ENCODE results near the gene RUSF1.

The RUSF1 gene

GRCh38 chr16:31477220-31478216 is 30.7 kb downstream of the RUSF1 start:
- no peak for DNase-seq (ENCODE audit: extremely low spot score)
- TF ChIP-seq SUZ12 (IDR thresholded peaks at IDR 0.05): no peak
- no peak for TF ChIP-seq LEF1 (IDR thresholded peaks at IDR 0.05; ENCODE audit: borderline replicate concordance)
- POLR2A ChIA-PET: no interaction called here
- CTCF ChIA-PET: no interaction called here

DNA sequence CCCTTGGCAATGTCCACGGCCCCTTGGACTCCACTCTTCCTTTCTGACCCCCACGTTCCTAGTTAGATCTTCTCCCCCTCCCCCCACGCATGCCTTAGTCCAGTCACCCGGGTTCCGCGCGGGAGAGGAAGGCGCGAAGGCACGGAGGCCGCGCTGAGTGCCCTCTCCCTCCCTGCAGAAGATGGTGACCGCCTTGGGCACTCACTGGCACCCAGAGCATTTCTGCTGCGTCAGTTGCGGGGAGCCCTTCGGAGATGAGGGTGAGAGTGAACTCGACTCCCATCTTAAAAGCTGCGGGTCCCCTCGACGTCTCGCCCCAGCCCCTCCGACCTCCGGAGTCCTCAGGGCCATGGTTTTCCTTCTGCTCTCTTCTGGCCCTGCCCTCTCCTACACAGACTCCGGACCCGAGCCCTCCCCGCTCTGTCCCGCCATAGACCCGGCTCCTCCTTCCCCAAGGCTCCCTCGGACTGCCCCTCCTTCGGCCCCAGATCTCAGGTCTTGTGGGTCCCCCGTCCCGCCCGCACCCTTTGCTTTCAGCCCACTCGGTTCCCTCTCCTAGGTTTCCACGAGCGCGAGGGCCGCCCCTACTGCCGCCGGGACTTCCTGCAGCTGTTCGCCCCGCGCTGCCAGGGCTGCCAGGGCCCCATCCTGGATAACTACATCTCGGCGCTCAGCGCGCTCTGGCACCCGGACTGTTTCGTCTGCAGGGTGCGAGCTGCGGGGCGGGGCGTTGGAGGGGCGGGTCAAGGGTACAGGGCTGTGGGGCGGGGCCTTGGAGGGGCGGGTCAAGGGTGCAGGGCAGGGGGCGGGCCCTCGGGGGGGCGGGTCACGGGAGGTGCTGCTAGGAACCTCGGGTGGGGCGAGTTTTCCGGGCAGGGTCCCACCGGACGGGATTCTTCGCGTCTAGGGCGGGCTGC is 31.6 kb downstream of the RUSF1 start:
- TF ChIP-seq HDGF (IDR thresholded peaks at IDR 0.05; ENCODE audit: borderline replicate concordance) (no peak), FOXM1 (IDR thresholded peaks at IDR 0.05; ENCODE audit: borderline replicate concordance) (no peak), L3MBTL2 (conservative IDR thresholded peaks at IDR 0.05) (no peak), PKNOX1 (IDR thresholded peaks at IDR 0.05) (no peak), ARNT (IDR thresholded peaks at IDR 0.05) (no peak), LEF1 (IDR thresholded peaks at IDR 0.05; ENCODE audit: borderline replicate concordance) (no peak), BHLHE40 (IDR thresholded peaks at IDR 0.05; ENCODE audit: borderline replicate concordance) (no peak), TARDBP (IDR thresholded peaks at IDR 0.05) (no peak), FOXA1 (IDR thresholded peaks at IDR 0.05) (no peak), SUZ12 (IDR thresholded peaks at IDR 0.05) (no peak), FOXK2 (IDR thresholded peaks at IDR 0.05) (no peak), CTBP1 (IDR thresholded peaks at IDR 0.05; ENCODE audit: borderline replicate concordance) (no peak), NFRKB (IDR thresholded peaks at IDR 0.05) (no peak), SP1 (IDR thresholded peaks at IDR 0.05) (no peak), ELF4 (IDR thresholded peaks at IDR 0.05) (no peak), ZNF384 (IDR thresholded peaks at IDR 0.05) (no peak)
- CTCF ChIA-PET: no interaction called here
- DNase-seq (ENCODE audit: extremely low spot score): no peak
- POLR2A ChIA-PET: no interaction called here

DNA sequence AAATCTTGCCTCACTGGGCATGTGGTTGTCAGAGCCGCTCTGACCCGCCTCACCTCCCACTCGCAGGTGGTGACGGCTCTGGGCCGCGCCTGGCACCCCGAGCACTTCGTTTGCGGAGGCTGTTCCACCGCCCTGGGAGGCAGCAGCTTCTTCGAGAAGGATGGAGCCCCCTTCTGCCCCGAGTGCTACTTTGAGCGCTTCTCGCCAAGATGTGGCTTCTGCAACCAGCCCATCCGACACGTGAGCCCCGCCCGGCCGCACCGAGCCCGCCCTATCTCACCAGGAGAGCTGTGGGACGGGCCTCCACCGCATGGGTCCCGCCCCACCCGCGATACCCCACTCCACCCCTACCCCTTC is 32.3 kb downstream of the RUSF1 start:
- CTCF ChIA-PET: no interaction called here
- TF ChIP-seq FOXM1 (IDR thresholded peaks at IDR 0.05; ENCODE audit: borderline replicate concordance) (no peak), FOXA1 (IDR thresholded peaks at IDR 0.05) (no peak), ZNF384 (IDR thresholded peaks at IDR 0.05) (no peak), CTBP1 (IDR thresholded peaks at IDR 0.05; ENCODE audit: borderline replicate concordance) (no peak), ELF4 (IDR thresholded peaks at IDR 0.05) (no peak), ARNT (IDR thresholded peaks at IDR 0.05) (no peak), L3MBTL2 (conservative IDR thresholded peaks at IDR 0.05) (no peak), BHLHE40 (IDR thresholded peaks at IDR 0.05; ENCODE audit: borderline replicate concordance) (no peak), LEF1 (IDR thresholded peaks at IDR 0.05; ENCODE audit: borderline replicate concordance) (no peak), SP1 (IDR thresholded peaks at IDR 0.05) (no peak)
- POLR2A ChIA-PET: no interaction called here
- DNase-seq (ENCODE audit: extremely low spot score): no peak

DNA sequence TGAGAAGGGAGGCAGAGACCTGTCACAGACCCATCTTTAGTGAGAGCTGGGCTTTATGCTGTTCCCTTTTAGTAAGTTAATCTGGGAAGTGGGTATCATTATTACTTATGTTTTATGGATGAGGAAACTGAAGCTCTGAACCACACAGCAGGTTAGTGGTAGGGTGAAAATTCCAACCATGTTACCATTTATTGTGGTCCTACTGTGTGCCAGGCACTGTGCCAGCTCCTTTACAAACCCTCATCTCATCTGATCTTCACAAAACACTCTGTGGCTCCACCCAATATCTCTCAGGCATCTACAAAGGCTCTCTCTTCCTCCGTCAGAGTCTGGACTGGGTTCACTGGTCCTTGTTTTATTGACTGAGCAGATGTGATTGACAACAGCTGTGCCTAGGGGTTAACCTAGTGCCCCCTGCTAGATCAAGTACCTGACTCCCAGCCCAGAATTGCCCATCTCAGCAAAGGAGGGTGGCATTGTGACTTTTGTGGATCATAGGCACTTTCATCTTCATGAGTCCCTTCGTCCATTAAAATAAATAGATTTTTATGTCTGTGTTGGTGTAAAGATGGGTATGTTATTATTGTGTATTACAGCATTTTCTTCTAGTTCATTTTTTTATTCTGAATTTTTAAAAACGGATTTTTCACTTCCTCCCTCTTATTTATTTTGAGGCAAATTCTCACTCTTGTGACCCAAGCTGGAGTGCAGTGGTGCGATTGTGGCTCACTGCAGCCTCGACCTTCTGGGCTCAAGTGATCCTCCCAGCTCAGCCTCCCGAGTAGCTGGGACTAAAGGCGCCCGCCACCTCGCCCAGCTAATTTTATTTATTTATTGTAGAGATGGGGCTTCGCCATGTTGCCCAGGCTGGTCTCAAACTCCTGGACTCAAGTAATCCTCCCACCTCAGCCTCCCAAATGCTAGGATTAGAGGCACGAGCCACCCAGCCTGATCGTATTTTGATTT is 33.1 kb downstream of the RUSF1 start:
- no peak for TF ChIP-seq NFRKB (IDR thresholded peaks at IDR 0.05)
- no peak for DNase-seq (ENCODE audit: extremely low spot score)
- POLR2A ChIA-PET: interaction anchor here (0.6 to 1.0 kb wide), 2 partner anchors 15 to 238 kb away, joined by 3 read pairs; a partner anchor contains a TSS
- CTCF ChIA-PET: interaction anchor here (1.2 kb wide), 1 partner anchor 14 kb away, joined by 5 read pairs; no protein-coding TSS in a partner anchor

DNA sequence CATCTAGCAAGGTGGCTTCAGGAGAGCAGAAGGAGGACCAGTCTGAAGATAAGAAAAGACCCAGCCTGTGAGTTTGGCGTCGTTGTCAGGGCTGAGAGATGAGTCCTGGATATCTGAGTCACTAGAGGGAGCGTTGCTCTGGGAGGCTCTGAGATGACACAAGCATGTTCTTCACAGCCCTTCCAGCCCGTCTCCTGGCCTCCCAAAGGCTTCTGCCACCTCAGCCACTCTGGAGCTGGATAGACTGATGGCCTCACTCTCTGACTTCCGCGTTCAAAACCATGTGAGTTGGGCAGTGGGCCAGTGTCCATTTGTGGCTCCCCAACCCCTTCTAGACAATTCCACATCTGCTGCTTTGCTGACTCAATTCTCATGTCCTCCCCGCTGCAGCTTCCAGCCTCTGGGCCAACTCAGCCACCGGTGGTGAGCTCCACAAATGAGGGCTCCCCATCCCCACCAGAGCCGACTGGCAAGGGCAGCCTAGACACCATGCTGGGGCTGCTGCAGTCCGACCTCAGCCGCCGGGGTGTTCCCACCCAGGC is 33.9 kb downstream of the RUSF1 start:
- DNase-seq (ENCODE audit: extremely low spot score): no peak
- TF ChIP-seq NFRKB (IDR thresholded peaks at IDR 0.05): no peak
- TF ChIP-seq PKNOX1 (IDR thresholded peaks at IDR 0.05): no peak
- no peak for TF ChIP-seq SUZ12 (IDR thresholded peaks at IDR 0.05)
- TF ChIP-seq ZNF384 (IDR thresholded peaks at IDR 0.05): no peak
- TF ChIP-seq ELF4 (IDR thresholded peaks at IDR 0.05): no peak
- no peak for TF ChIP-seq FOXM1 (IDR thresholded peaks at IDR 0.05; ENCODE audit: borderline replicate concordance)
- no peak for TF ChIP-seq ARNT (IDR thresholded peaks at IDR 0.05)
- TF ChIP-seq L3MBTL2 (conservative IDR thresholded peaks at IDR 0.05): no peak
- ChIA-PET CTCF (interaction anchor here (1.2 kb wide), 1 partner anchor 14 kb away, joined by 5 read pairs; no protein-coding TSS in a partner anchor), POLR2A (interaction anchor here (0.6 to 1.0 kb wide), 2 partner anchors 14 to 239 kb away, joined by 3 read pairs; a partner anchor contains a TSS)

Data from HEK293T (cell line).